ENCODE results near the gene SLC37A2. TPM values are rescaled to one million over a fixed set of nuclear protein-coding genes. Genes with fewer than 3 reads are reported as not detected.
A peak's percentile ranks its signal among the peaks of the same experiment; 100 is the strongest.

The SLC37A2 gene
- total RNA-seq, 4 donors from 2014 or later, result 0.75 to 2.1 (median 1.5) TPM

DNA sequence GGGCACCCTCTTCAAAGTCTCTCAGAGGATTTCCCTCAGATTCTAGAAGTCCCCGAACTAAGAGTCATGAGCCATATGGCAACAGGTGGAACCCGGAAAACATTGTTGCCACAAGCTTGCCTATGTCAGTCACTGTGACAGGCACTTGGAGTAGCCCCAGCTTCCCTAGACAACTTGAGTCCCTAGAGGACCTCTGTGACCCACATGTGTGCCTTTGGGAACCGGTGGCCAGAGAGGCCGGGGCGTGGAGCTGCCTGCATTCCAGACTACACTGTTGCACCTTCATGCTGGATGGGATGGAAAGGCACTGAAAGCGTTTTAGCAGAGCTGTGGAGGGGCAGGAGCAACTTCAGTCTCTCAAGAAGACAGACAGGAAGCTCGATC is 12.1 kb downstream of the SLC37A2 start:
- in situ Hi-C loops (cut with MboI; ENCODE audit: low sequenced_read_pairs in 4 of 4), result no loop called here
- intact Hi-C loops (cut with DNase I; ENCODE audit: low total_unique reads), result no loop called here
- no peak for ATAC-seq
- no peak overlapping the region for H3K4me3 ChIP-seq
- no peaks in the 10 kb centered on the region for H3K27me3 ChIP-seq
- H3K36me3 ChIP-seq, result no peaks in the 10 kb centered on the region
- TF ChIP-seq CTCF (IDR thresholded peaks at IDR 0.05 in 4 of 5, conservative IDR thresholded peaks at IDR 0.05 in 1 of 5), result no peak
- no peak for TF ChIP-seq POLR2A (IDR thresholded peaks at IDR 0.05)
- DNase-seq, result no peak
- no peak overlapping the region for H3K27ac ChIP-seq
- H3K4me1 ChIP-seq, result peaks cover 4 to 7% of the 10 kb centered on the region in 2 donors
- H3K9me3 ChIP-seq, result no peaks in the 10 kb centered on the region

- in situ Hi-C loops (cut with MboI; ENCODE audit: low sequenced_read_pairs in 4 of 4) (no loop called here), intact Hi-C loops (cut with DNase I; ENCODE audit: low total_unique reads) (no loop called here)
- peak in 1 of 2 donors; percentile 5 for DNase-seq
- TF ChIP-seq POLR2A (IDR thresholded peaks at IDR 0.05) (no peak), CTCF (IDR thresholded peaks at IDR 0.05 in 4 of 5, conservative IDR thresholded peaks at IDR 0.05 in 1 of 5) (no peak)
- Histone ChIP-seq H3K36me3 (no peaks in the 10 kb centered on the region), H3K4me3 (no peak overlapping the region), H3K9me3 (no peaks in the 10 kb centered on the region), H3K27me3 (no peaks in the 10 kb centered on the region), H3K27ac (no peak overlapping the region), H3K4me1 (peaks cover 4 to 7% of the 10 kb centered on the region in 2 donors)
- ATAC-seq, result no peak
Measured at GRCh38 chr11:125075900-125076317, 12.8 kb downstream of the SLC37A2 start.

- TF ChIP-seq POLR2A (IDR thresholded peaks at IDR 0.05) (no peak), CTCF (IDR thresholded peaks at IDR 0.05 in 4 of 5, conservative IDR thresholded peaks at IDR 0.05 in 1 of 5) (no peak)
- Histone ChIP-seq H3K36me3 (no peaks in the 10 kb centered on the region), H3K9me3 (no peaks in the 10 kb centered on the region), H3K27me3 (peaks cover 0 to under 1% (median 0%) of the 10 kb centered on the region in 3 donors), H3K4me3 (no peak overlapping the region), H3K4me1 (peaks cover 2 to 4% of the 10 kb centered on the region in 2 donors), H3K27ac (no peak overlapping the region)
- intact Hi-C loops (cut with DNase I; ENCODE audit: low total_unique reads), result no loop called here
- in situ Hi-C loops (cut with MboI; ENCODE audit: low sequenced_read_pairs in 4 of 4), result no loop called here
- ATAC-seq, result no peak
- DNase-seq, result no peak
Measured at GRCh38 chr11:125076378-125076945, 13.4 kb downstream of the SLC37A2 start.

DNA sequence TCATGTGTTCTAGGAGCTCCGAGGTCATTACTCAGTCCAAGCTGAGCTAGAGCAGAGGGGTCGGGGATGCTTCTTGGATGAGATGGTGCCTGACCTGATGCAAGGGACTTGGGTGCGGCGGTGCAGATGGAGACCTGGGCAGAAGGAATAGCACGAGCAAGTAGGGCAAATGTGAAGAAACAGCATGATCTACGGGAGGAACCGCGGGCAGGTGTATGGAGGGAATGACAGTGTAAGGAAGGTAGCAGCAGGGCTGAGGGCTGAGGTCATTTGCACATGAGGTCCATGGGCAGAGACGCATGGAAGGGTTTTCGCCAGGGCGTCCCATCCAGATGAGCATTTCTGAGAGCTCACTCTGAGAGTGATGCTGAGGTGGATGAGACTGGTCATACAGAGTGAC is 14.9 kb downstream of the SLC37A2 start:
- no peaks in the 10 kb centered on the region for H3K4me1 ChIP-seq
- intact Hi-C loops (cut with DNase I; ENCODE audit: low total_unique reads), result no loop called here
- peaks cover 0 to 6% (median 5%) of the 10 kb centered on the region in 3 donors for H3K27me3 ChIP-seq
- no peak for ATAC-seq
- no peak for DNase-seq
- in situ Hi-C loops (cut with MboI; ENCODE audit: low sequenced_read_pairs in 4 of 4), result no loop called here
- no peaks in the 10 kb centered on the region for H3K9me3 ChIP-seq
- no peak overlapping the region for H3K4me3 ChIP-seq
- TF ChIP-seq CTCF (IDR thresholded peaks at IDR 0.05 in 4 of 5, conservative IDR thresholded peaks at IDR 0.05 in 1 of 5) (no peak), POLR2A (IDR thresholded peaks at IDR 0.05) (no peak)
- no peak overlapping the region for H3K27ac ChIP-seq
- no peaks in the 10 kb centered on the region for H3K36me3 ChIP-seq

Data from gastrocnemius medialis (tissue), 4 donors.